ENCODE data around the gene CCL17.

GRCh38 chr16:57424583-57424982 is 20.0 kb downstream of the CCL17 start:
- TF ChIP-seq CTCF (conservative IDR thresholded peaks at IDR 0.05) (no peak), EZH2 (IDR thresholded peaks at IDR 0.05; ENCODE audit: low read depth) (no peak)

All from PC-9 (cell line).